GM21737 (cell line): ENCODE data around the gene OGT.
"Not testable (repeated sequence)": the region's sequence is repeated elsewhere in the genome, so short reads cannot be mapped to it uniquely, and the experiment has no call there.

Source experiments
- ATAC-seq: cut with Tn5 transposase; IDR thresholded peaks from one replicate; pipeline ENCODE4 v1.9.1; 2021; ENCODE audit warnings: mild to moderate bottlenecking, moderate library complexity; ENCODE audit not compliant: unreplicated experiment

The OGT gene

GRCh38 chrX:71537743-71538142 lies 4.8 kb downstream of the OGT start:
- ATAC-seq: no peak

- ATAC-seq: peak; percentile 6
Observed at GRCh38 chrX:71540801-71541200, 7.9 kb downstream of the OGT start.

GRCh38 chrX:71541210-71542022 lies 8.5 kb downstream of the OGT start:
- ATAC-seq: peak; percentile 78

GRCh38 chrX:71542411-71542810 lies 9.5 kb downstream of the OGT start:
- no peak for ATAC-seq

- ATAC-seq: no peak
Observed at GRCh38 chrX:71542825-71543224, 9.9 kb downstream of the OGT start.

GRCh38 chrX:71543316-71543715 lies 10.4 kb downstream of the OGT start:
- no peak for ATAC-seq

- no peak for ATAC-seq
Observed at GRCh38 chrX:71545364-71545763, 12.5 kb downstream of the OGT start.

GRCh38 chrX:71546879-71547278 lies 14.0 kb downstream of the OGT start:
- no peak for ATAC-seq

- no peak for ATAC-seq
Observed at GRCh38 chrX:71547339-71547738, 14.4 kb downstream of the OGT start.

- no peak for ATAC-seq
Observed at GRCh38 chrX:71549986-71550385, 17.1 kb downstream of the OGT start.

GRCh38 chrX:71550578-71550977 lies 17.7 kb downstream of the OGT start:
- ATAC-seq: no peak

- ATAC-seq: no peak
Observed at GRCh38 chrX:71556036-71556435, 23.1 kb downstream of the OGT start.

GRCh38 chrX:71558920-71559319 lies 26.0 kb downstream of the OGT start:
- no peak for ATAC-seq

- not testable (repeated sequence) for ATAC-seq
Observed at GRCh38 chrX:71559773-71560172, 26.9 kb downstream of the OGT start.

GRCh38 chrX:71563921-71564320 lies 31.0 kb downstream of the OGT start:
- no peak for ATAC-seq

GRCh38 chrX:71565474-71566041 lies 32.7 kb downstream of the OGT start:
- ATAC-seq: no peak

- ATAC-seq: not testable (repeated sequence)
Observed at GRCh38 chrX:71571390-71571789, 38.5 kb downstream of the OGT start.

GRCh38 chrX:71573590-71573989 lies 40.7 kb downstream of the OGT start:
- no peak for ATAC-seq

- ATAC-seq: no peak
Observed at GRCh38 chrX:71577682-71578081, 44.8 kb downstream of the OGT start.

- ATAC-seq: no peak
Observed at GRCh38 chrX:71578253-71579135, 45.6 kb downstream of the OGT start, which contains the start of gene GCNA. GCNA (plus strand) TSS chrX:71578437; CDS start chrX:71580822, 2,385 bp downstream.
